Stimulated activated CD4-positive, alpha-beta T cell treated with anti-CD3 and anti-CD28 coated beads, Interleukin-4, amount 100 ng/mL, for 4 hours (primary cell): Measurements from ENCODE around the gene LIMA1.
"Not testable (repeated sequence)": the region's sequence is repeated elsewhere in the genome, so short reads cannot be mapped to it uniquely, and the experiment has no call there.

Experiments
- DNase-seq, 2 experiments: peaks; one replicate each; pipeline ENCODE4 v3.0.0-alpha.2; 2020

The LIMA1 gene

GRCh38 chr12:50246873-50247612, 36.3 kb downstream of the LIMA1 start:
- DNase-seq = peak in 1 of 2 experiments; percentile 7

- no peak for DNase-seq
Observed at GRCh38 chr12:50246197-50246865, 37.0 kb downstream of the LIMA1 start.

- no peak for DNase-seq
Observed at GRCh38 chr12:50243507-50243906, 39.8 kb downstream of the LIMA1 start.

- no peak for DNase-seq
Observed at GRCh38 chr12:50242751-50243191, 40.5 kb downstream of the LIMA1 start.

- DNase-seq = no peak
Observed at GRCh38 chr12:50241178-50241577, 42.1 kb downstream of the LIMA1 start.

GRCh38 chr12:50240792-50241114, 42.6 kb downstream of the LIMA1 start:
- no peak for DNase-seq

- no peak for DNase-seq
Observed at GRCh38 chr12:50240096-50240791, 43.1 kb downstream of the LIMA1 start.

- DNase-seq = no peak
Observed at GRCh38 chr12:50239355-50239891, 43.9 kb downstream of the LIMA1 start.

- peak in 1 of 2 experiments; percentile 30 for DNase-seq
Observed at GRCh38 chr12:50234347-50234746, 49.0 kb downstream of the LIMA1 start.

GRCh38 chr12:50232771-50233209, 50.5 kb downstream of the LIMA1 start:
- no peak for DNase-seq

GRCh38 chr12:50232206-50232605, 51.1 kb downstream of the LIMA1 start:
- DNase-seq = no peak

GRCh38 chr12:50231346-50231745, 52.0 kb downstream of the LIMA1 start:
- DNase-seq = no peak

- DNase-seq = no peak
Observed at GRCh38 chr12:50230217-50230616, 53.1 kb downstream of the LIMA1 start.

GRCh38 chr12:50224026-50224692, 59.2 kb downstream of the LIMA1 start:
- DNase-seq = peak in 1 of 2 experiments; percentile 53

GRCh38 chr12:50222275-50222783, 61.0 kb downstream of the LIMA1 start:
- DNase-seq = no peak

- DNase-seq = no peak
Observed at GRCh38 chr12:50221228-50222008, 61.9 kb downstream of the LIMA1 start.

GRCh38 chr12:50220363-50220995, 62.8 kb downstream of the LIMA1 start:
- DNase-seq = peak in 1 of 2 experiments; percentile 13

- DNase-seq = no peak
Observed at GRCh38 chr12:50219544-50219943, 63.8 kb downstream of the LIMA1 start.

GRCh38 chr12:50219001-50219400, 64.3 kb downstream of the LIMA1 start:
- DNase-seq = not testable (repeated sequence)

- DNase-seq = no peak
Observed at GRCh38 chr12:50218386-50218785, 64.9 kb downstream of the LIMA1 start.

GRCh38 chr12:50217202-50217601, 66.1 kb downstream of the LIMA1 start:
- no peak for DNase-seq
